Cardiac muscle cell (in vitro differentiated cells and primary cell): ENCODE data around the gene ZNF783. TPM values are rescaled to one million over a fixed set of nuclear protein-coding genes. Genes with fewer than 3 reads are reported as not detected.

Experiments
- DNase-seq, 2 donors: peaks; one replicate each; pipeline versions ENCODE4 v3.0.0 to v3.0.0-alpha.2; 2010 to 2017; ENCODE audit warnings: low read depth in 1 of 2, low spot score in 1 of 2
- H3K27ac ChIP-seq: fragments of 200-600 bp; sonication (generic); 2 replicates; pipeline ENCODE4 v1.5.1; 2016
- H3K27me3 ChIP-seq: fragments of 200-600 bp; sonication (generic); 2 replicates; pipeline ENCODE4 v1.6.0; 2016; ENCODE audit warnings: control low read depth
- H3K36me3 ChIP-seq: fragments of 200-600 bp; sonication (generic); 2 replicates; pipeline ENCODE4 v1.5.1; 2016; ENCODE audit warnings: control low read depth
- H3K4me1 ChIP-seq: fragments of 200-600 bp; sonication (generic); 2 replicates; pipeline ENCODE4 v1.8.1; 2017; ENCODE audit warnings: low read depth, mild to moderate bottlenecking, mixed run types
- H3K4me3 ChIP-seq: fragments of 200-600 bp; sonication (generic); 2 replicates; pipeline ENCODE4 v1.5.1; 2016; ENCODE audit warnings: mild to moderate bottlenecking
- H3K9me3 ChIP-seq: fragments of 200-600 bp; sonication (generic); 2 replicates; pipeline ENCODE4 v1.5.1; 2017; ENCODE audit warnings: low read depth, mild to moderate bottlenecking, control low read depth
- CTCF ChIP-seq: IDR thresholded peaks from 2 replicates; pipeline ENCODE4 v1.5.1; 2012; ENCODE audit warnings: low read depth, mild to moderate bottlenecking, low read length
- polyA plus RNA-seq: library from polyadenylated mRNA; unstranded; fragments of >200 nt; fragmentation: Nextera tagmentation; extraction: Ambion mirVana; gene quantifications from 2 replicates; pipeline ENCODE4 v1.2.1, GENCODE V29; 2016
- total RNA-seq: library from RNA; depleted of rRNA; stranded (reverse); fragments of >200 nt; gene quantifications from 2 replicates; pipeline ENCODE4 v1.2.3, GENCODE V29; 2016

The ZNF783 gene
- total and polyA plus RNA-seq, 2 experiments from 2014 or later, result 12.8 to 26.4 TPM

- Histone ChIP-seq H3K27ac (no peak overlapping the region), H3K4me3 (no peak overlapping the region), H3K27me3 (peaks cover 11% of the 10 kb centered on the region), H3K9me3 (no peaks in the 10 kb centered on the region), H3K4me1 (peaks cover 5% of the 10 kb centered on the region), H3K36me3 (no peaks in the 10 kb centered on the region)
- no peak for DNase-seq
- no peak for TF ChIP-seq CTCF
Observed at GRCh38 chr7:149238051-149238450, 23.9 kb upstream of the ZNF783 start.

GRCh38 chr7:149239345-149240143 lies 22.5 kb upstream of the ZNF783 start, which contains the start of gene ZNF212:
TSS of gene ZNF212 (plus strand) at chr7:149239651. CDS start at chr7:149239779, 128 bp downstream.
- H3K27ac ChIP-seq, result peak within 1 kb of the TSS; percentile 75
- H3K36me3 ChIP-seq, result no peaks in the 10 kb centered on the region
- H3K9me3 ChIP-seq, result no peaks in the 10 kb centered on the region
- peak; percentile 90 to 94 for DNase-seq
- H3K4me3 ChIP-seq, result peak within 1 kb of the TSS; percentile 56
- peaks cover 11% of the 10 kb centered on the region for H3K27me3 ChIP-seq
- peaks cover 5% of the 10 kb centered on the region for H3K4me1 ChIP-seq
- TF ChIP-seq CTCF, result peak; percentile 93

GRCh38 chr7:149240637-149241036 lies 21.4 kb upstream of the ZNF783 start:
- Histone ChIP-seq H3K36me3 (no peaks in the 10 kb centered on the region), H3K27me3 (peaks cover 11% of the 10 kb centered on the region), H3K27ac (no peak overlapping the region), H3K4me1 (peaks cover 5% of the 10 kb centered on the region), H3K9me3 (no peaks in the 10 kb centered on the region), H3K4me3 (peak overlapping the region; percentile 56)
- no peak for TF ChIP-seq CTCF
- DNase-seq, result no peak

- Histone ChIP-seq H3K9me3 (no peaks in the 10 kb centered on the region), H3K4me3 (no peak overlapping the region), H3K4me1 (peaks cover 5% of the 10 kb centered on the region), H3K36me3 (no peaks in the 10 kb centered on the region), H3K27me3 (peaks cover 8% of the 10 kb centered on the region), H3K27ac (no peak overlapping the region)
- DNase-seq, result no peak
- TF ChIP-seq CTCF, result no peak
Observed at GRCh38 chr7:149241696-149242095, 20.3 kb upstream of the ZNF783 start.

GRCh38 chr7:149245244-149245643 lies 16.8 kb upstream of the ZNF783 start:
- no peak for TF ChIP-seq CTCF

More at GRCh38 chr7:149245244-149245643, 16.8 kb upstream of the ZNF783 start:
- Histone ChIP-seq H3K36me3 (no peaks in the 10 kb centered on the region), H3K4me1 (peaks cover 5% of the 10 kb centered on the region), H3K27me3 (no peaks in the 10 kb centered on the region), H3K27ac (no peak overlapping the region), H3K4me3 (no peak overlapping the region), H3K9me3 (no peaks in the 10 kb centered on the region)
- no peak for DNase-seq
